Mesothelial cell of epicardium (in vitro differentiated cells): Measurements from ENCODE around the gene FAM180B. TPM values are rescaled to one million over a fixed set of nuclear protein-coding genes. Genes with fewer than 3 reads are reported as not detected.

Experiments
- DNase-seq, 2 experiments: peaks; one replicate each; pipeline ENCODE4 v3.0.0; 2021; ENCODE audit warnings: low spot score in 2 of 2; ENCODE audit not compliant: unreplicated experiment in 2 of 2
- H3K27ac Mint-ChIP-seq: 2 replicates; pipeline ENCODE4 v1.8.0; 2021; ENCODE audit warnings: mixed read lengths
- H3K27me3 Mint-ChIP-seq: 2 replicates; pipeline ENCODE4 v1.8.0; 2021; ENCODE audit warnings: low read depth, mixed read lengths
- H3K36me3 Mint-ChIP-seq: 2 replicates; pipeline ENCODE4 v1.8.0; 2021; ENCODE audit warnings: mixed read lengths
- H3K4me1 Mint-ChIP-seq: 2 replicates; pipeline ENCODE4 v1.8.0; 2021; ENCODE audit warnings: mixed read lengths
- H3K4me3 Mint-ChIP-seq: 2 replicates; pipeline ENCODE4 v1.8.0; 2021; ENCODE audit warnings: mild to moderate bottlenecking, moderate library complexity, mixed read lengths
- H3K9me3 Mint-ChIP-seq: 2 replicates; pipeline ENCODE4 v1.8.0; 2021; ENCODE audit warnings: mixed read lengths
- total RNA-seq: library from RNA; stranded (reverse); gene quantifications from 3 replicates; pipeline ENCODE4 v1.2.1, GENCODE V29; 2021
- TF ChIP-seq, protein P1 (sequence below): fragments of 200-600 bp; sonication (generic); IDR thresholded peaks from one replicate; pipeline ENCODE4 v1.5.0; 2021; ENCODE audit warnings: antibody characterized with exemption; ENCODE audit not compliant: unreplicated experiment

Gene FAM180B
- total RNA-seq, 1 donor from 2014 or later = 0.36 TPM

- no peak for DNase-seq
- H3K4me3 Mint-ChIP-seq = no peak overlapping the region
These were observed 2.6 kb upstream of the FAM180B start for GRCh38 chr11:47583844-47584243.

DNA sequence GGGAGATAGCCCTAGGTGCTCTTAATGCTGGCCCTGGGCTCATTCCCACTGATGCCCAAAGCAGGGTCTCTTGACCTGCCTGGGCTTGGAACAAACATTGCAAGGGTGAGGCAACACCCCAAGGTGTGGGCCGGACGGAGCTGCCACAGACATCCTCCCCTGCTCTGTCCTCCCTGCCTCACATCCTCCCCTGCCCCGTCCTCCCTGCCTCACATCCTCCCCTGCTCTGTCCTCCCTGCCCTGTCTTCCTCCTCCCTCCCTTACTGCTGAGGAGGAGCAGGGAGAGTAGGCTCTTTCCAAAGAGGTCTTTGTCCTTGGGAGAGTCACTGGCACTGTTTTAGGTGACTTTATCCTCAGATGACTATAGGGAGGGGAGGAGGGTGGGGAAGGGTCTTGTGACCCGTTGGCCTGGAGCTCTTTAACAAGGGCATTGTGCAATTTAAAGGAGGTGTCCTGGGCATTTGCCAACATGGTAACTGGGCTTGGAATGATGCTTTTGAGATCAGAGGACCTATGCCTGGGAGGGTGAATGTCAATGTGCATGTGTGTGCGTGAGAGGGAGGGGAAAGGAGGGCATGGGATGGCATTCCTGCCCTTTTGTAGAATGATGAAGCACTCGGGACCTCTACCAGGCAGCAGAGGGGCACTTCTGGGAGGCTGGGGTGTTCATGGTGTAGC lies 700 bp downstream of the FAM180B start:
- DNase-seq = no peak
- H3K4me1 Mint-ChIP-seq = no peaks in the 10 kb centered on the region
- TF ChIP-seq, protein P1, sequence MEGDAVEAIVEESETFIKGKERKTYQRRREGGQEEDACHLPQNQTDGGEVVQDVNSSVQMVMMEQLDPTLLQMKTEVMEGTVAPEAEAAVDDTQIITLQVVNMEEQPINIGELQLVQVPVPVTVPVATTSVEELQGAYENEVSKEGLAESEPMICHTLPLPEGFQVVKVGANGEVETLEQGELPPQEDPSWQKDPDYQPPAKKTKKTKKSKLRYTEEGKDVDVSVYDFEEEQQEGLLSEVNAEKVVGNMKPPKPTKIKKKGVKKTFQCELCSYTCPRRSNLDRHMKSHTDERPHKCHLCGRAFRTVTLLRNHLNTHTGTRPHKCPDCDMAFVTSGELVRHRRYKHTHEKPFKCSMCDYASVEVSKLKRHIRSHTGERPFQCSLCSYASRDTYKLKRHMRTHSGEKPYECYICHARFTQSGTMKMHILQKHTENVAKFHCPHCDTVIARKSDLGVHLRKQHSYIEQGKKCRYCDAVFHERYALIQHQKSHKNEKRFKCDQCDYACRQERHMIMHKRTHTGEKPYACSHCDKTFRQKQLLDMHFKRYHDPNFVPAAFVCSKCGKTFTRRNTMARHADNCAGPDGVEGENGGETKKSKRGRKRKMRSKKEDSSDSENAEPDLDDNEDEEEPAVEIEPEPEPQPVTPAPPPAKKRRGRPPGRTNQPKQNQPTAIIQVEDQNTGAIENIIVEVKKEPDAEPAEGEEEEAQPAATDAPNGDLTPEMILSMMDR = no peak
- no peaks in the 10 kb centered on the region for H3K9me3 Mint-ChIP-seq
- H3K27me3 Mint-ChIP-seq = peaks cover 6% of the 10 kb centered on the region
- H3K27ac Mint-ChIP-seq = no peak overlapping the region
- H3K4me3 Mint-ChIP-seq = no peak overlapping the region
- peaks cover 13% of the 10 kb centered on the region for H3K36me3 Mint-ChIP-seq

More at GRCh38 chr11:47583844-47584243, 2.6 kb upstream of the FAM180B start:
- no peaks in the 10 kb centered on the region for H3K27me3 Mint-ChIP-seq
- no peaks in the 10 kb centered on the region for H3K9me3 Mint-ChIP-seq
- no peak overlapping the region for H3K27ac Mint-ChIP-seq
- H3K4me1 Mint-ChIP-seq = peaks cover 10% of the 10 kb centered on the region
- TF ChIP-seq, protein P1 = no peak
- peaks cover 14% of the 10 kb centered on the region for H3K36me3 Mint-ChIP-seq

- Mint-ChIP-seq H3K4me3 (no peak overlapping the region), H3K4me1 (no peaks in the 10 kb centered on the region), H3K36me3 (peaks cover 10% of the 10 kb centered on the region), H3K9me3 (no peaks in the 10 kb centered on the region), H3K27ac (no peak overlapping the region), H3K27me3 (peaks cover 12% of the 10 kb centered on the region)
- DNase-seq = no peak
- TF ChIP-seq, protein P1 = no peak
These were observed 1.3 kb downstream of the FAM180B start for GRCh38 chr11:47587723-47588326.

GRCh38 chr11:47589118-47589517 lies 2.6 kb downstream of the FAM180B start:
- no peak for DNase-seq
- TF ChIP-seq, protein P1 = no peak
- Mint-ChIP-seq H3K27me3 (peaks cover 24% of the 10 kb centered on the region), H3K9me3 (no peaks in the 10 kb centered on the region), H3K36me3 (peaks cover 4% of the 10 kb centered on the region), H3K4me3 (no peak overlapping the region), H3K27ac (no peak overlapping the region), H3K4me1 (peaks cover 7% of the 10 kb centered on the region)

DNA sequence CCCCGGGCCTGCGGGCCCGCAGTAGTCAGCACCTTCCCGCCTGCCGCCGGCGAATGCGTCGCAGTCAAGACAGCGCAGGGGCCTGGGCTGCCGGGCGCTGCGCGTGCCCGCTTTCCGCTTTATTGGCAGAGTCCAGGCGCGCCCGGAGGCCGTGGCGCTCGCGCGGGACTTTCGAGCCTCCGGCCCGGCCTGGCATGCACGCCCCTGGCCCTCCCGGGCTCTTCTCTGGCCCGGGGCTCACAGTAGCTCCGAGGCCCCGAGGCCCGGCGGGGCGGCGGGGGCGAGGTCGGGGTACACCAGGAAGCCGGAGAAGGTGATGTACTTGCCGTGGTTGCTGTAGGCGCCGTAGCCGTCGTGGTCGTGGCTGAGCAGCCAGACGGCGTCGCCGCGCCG lies 3.1 kb downstream of the FAM180B start:
- no peak overlapping the region for H3K4me3 Mint-ChIP-seq
- peaks cover 10% of the 10 kb centered on the region for H3K4me1 Mint-ChIP-seq
- no peak for DNase-seq
- H3K27me3 Mint-ChIP-seq = peaks cover 28% of the 10 kb centered on the region
- TF ChIP-seq, protein P1 = no peak
- no peak overlapping the region for H3K27ac Mint-ChIP-seq
- H3K9me3 Mint-ChIP-seq = no peaks in the 10 kb centered on the region
- H3K36me3 Mint-ChIP-seq = no peaks in the 10 kb centered on the region
